GM12878 (cell line): ENCODE measurements around the gene PPP1R2. TPM values are rescaled to one million over a fixed set of nuclear protein-coding genes. Genes with fewer than 3 reads are reported as not detected.

Experiments used
- ATAC-seq: fragments of 200-7000 bp; cut with Tn5 transposase; 3 replicates; pipeline ENCODE4 v1.9.1; 2020; ENCODE audit warnings: mild to moderate bottlenecking, moderate library complexity
- BruUV-seq: library from RNA; stranded (reverse); fragments of 400-500 nt; replicated peaks from 2 replicates; lab custom pipeline; 2021; lab: Mats Ljungman, UMichigan
- CTCF ChIA-PET: fragments of 300-600 bp; sonication (Branson Sonifier 250); formaldehyde crosslinking; extraction: SDS; loops from one replicate; lab custom pipeline; 2021; ENCODE audit warnings: inconsistent platforms; lab: Yijun Ruan, JAX
- POLR2A ChIA-PET: fragments of 350-600 bp; formaldehyde crosslinking; extraction: SDS; loops from one replicate; lab custom pipeline; 2021; ENCODE audit warnings: inconsistent platforms; lab: Charles Lee
- RAD21 ChIA-PET: fragments of 300-600 bp; sonication (Branson Sonifier 250); formaldehyde crosslinking; loops from one replicate; lab custom pipeline; 2023; ENCODE audit warnings: antibody characterized with exemption; ENCODE audit not compliant: unreplicated experiment; lab: Charles Lee
- SMC1A ChIA-PET: fragments of 300-600 bp; sonication (Branson Sonifier 250); formaldehyde crosslinking; loops from one replicate; lab custom pipeline; 2023; ENCODE audit not compliant: unreplicated experiment, uncharacterized antibody; lab: Charles Lee
- DNase-seq: peaks from one replicate; pipeline ENCODE4 v3.0.0-alpha.2; 2011; ENCODE audit warnings: low read depth, low spot score
- FAIRE-seq: peaks from 3 replicates; lab custom pipeline; 2011; peaks lifted over from hg19 to GRCh38; lab: Jason Lieb, UNC
- H2AFZ ChIP-seq: 2 replicates; pipeline ENCODE4 v1.6.0; 2011; ENCODE audit warnings: low read depth, low read length, control low read depth; ENCODE audit not compliant: control insufficient read depth
- H3K27ac ChIP-seq: 2 replicates; pipeline ENCODE4 v1.5.1; 2011; ENCODE audit warnings: control low read depth; ENCODE audit not compliant: control insufficient read depth, insufficient read depth
- H3K27me3 ChIP-seq, 2 experiments: replicated peaks in 1 of 2; 2 replicates each; pipeline versions ENCODE4 v1.6.0 to v1.6.1; 2011; ENCODE audit warnings: low read length in 1 of 2; ENCODE audit not compliant: control insufficient read depth in 2 of 2, insufficient read depth in 2 of 2
- H3K36me3 ChIP-seq, 2 experiments: 2 replicates each; pipeline ENCODE4 v1.5.1; 2011; ENCODE audit warnings: low read length in 1 of 2; ENCODE audit not compliant: control insufficient read depth in 2 of 2, insufficient read depth in 2 of 2
- H3K4me1 ChIP-seq: 2 replicates; pipeline ENCODE4 v1.6.1; 2011; ENCODE audit warnings: mild to moderate bottlenecking, low read length, moderate library complexity, mixed read lengths; ENCODE audit not compliant: control insufficient read depth, insufficient read depth
- H3K4me2 ChIP-seq: 2 replicates; pipeline ENCODE4 v1.6.0; 2011; ENCODE audit warnings: control low read depth; ENCODE audit not compliant: control insufficient read depth, insufficient read depth
- H3K4me3 ChIP-seq: fragments of 200-600 bp; sonication (generic); 2 replicates; pipeline ENCODE4 v1.5.1; 2016
- H3K79me2 ChIP-seq: 2 replicates; pipeline ENCODE4 v1.6.0; 2011; ENCODE audit warnings: low read length; ENCODE audit not compliant: control insufficient read depth, insufficient read depth
- H3K9ac ChIP-seq: 2 replicates; pipeline ENCODE4 v1.8.0; 2011; ENCODE audit warnings: low read length, control low read depth, mixed read lengths; ENCODE audit not compliant: control insufficient read depth, insufficient read depth
- H3K9me3 ChIP-seq: replicated peaks from 3 replicates; pipeline ENCODE4 v1.5.1; 2011; ENCODE audit warnings: mild to moderate bottlenecking, low read length; ENCODE audit not compliant: control insufficient read depth, insufficient read depth
- H4K20me1 ChIP-seq: 2 replicates; pipeline ENCODE4 v1.6.0; 2011; ENCODE audit not compliant: control insufficient read depth, insufficient read depth
- ATF2 ChIP-seq: IDR thresholded peaks from 2 replicates; pipeline ENCODE4 v1.6.1; 2012; ENCODE audit warnings: low read length, inconsistent platforms
- BMI1 ChIP-seq: fragments of 450-650 bp; IDR thresholded peaks from 2 replicates; pipeline ENCODE4 v1.6.1; 2016; ENCODE audit warnings: mild to moderate bottlenecking, moderate library complexity, borderline replicate concordance
- E2F8 ChIP-seq: fragments of 450-650 bp; IDR thresholded peaks from 2 replicates; pipeline ENCODE4 v1.6.1; 2018; ENCODE audit warnings: mild to moderate bottlenecking, low read depth, moderate library complexity; ENCODE audit not compliant: partially characterized antibody
- ETV6 ChIP-seq, 2 experiments: fragments of 450-650 bp in 1 of 2; IDR thresholded peaks in 1 of 2; conservative IDR thresholded peaks in 1 of 2; 2 replicates each; pipeline ENCODE4 v1.6.1; 2014; ENCODE audit warnings: antibody characterized with exemption in 1 of 2, borderline replicate concordance in 1 of 2, low read depth in 1 of 2, mild to moderate bottlenecking in 1 of 2, moderate library complexity in 1 of 2
- KAT2A ChIP-seq: conservative IDR thresholded peaks from 2 replicates; pipeline ENCODE4 v1.6.1; 2011; ENCODE audit warnings: low read depth, low read length; ENCODE audit not compliant: control insufficient read depth
- MTA2 ChIP-seq: fragments of 450-650 bp; IDR thresholded peaks from 2 replicates; pipeline ENCODE4 v1.6.1; 2016; ENCODE audit warnings: low read depth, mild to moderate bottlenecking, moderate library complexity
- MYC ChIP-seq: IDR thresholded peaks from 2 replicates; pipeline ENCODE4 v1.6.1; 2011; ENCODE audit warnings: mild to moderate bottlenecking, low read length, moderate library complexity, inconsistent platforms; ENCODE audit not compliant: insufficient read depth, insufficient replicate concordance, insufficient read length, severe bottlenecking
- PML ChIP-seq: IDR thresholded peaks from 2 replicates; pipeline ENCODE4 v1.6.1; 2012; ENCODE audit warnings: low read length, inconsistent platforms
- POLR2AphosphoS5 ChIP-seq: IDR thresholded peaks from 2 replicates; pipeline ENCODE4 v1.6.1; 2011; ENCODE audit warnings: mild to moderate bottlenecking, low read length, inconsistent platforms
- RAD51 ChIP-seq: fragments of 450-650 bp; IDR thresholded peaks from 2 replicates; pipeline ENCODE4 v1.6.1; 2016; ENCODE audit warnings: moderate library complexity, mild to moderate bottlenecking, inconsistent platforms
- SIN3A ChIP-seq: IDR thresholded peaks from 2 replicates; pipeline ENCODE4 v1.6.1; 2012; ENCODE audit warnings: low read depth, low read length, improper control_type of control experiment
- SMARCA5 ChIP-seq: fragments of 450-650 bp; IDR thresholded peaks from 2 replicates; pipeline ENCODE4 v1.6.1; 2017; ENCODE audit warnings: mild to moderate bottlenecking
- SRF ChIP-seq, 2 experiments: IDR thresholded peaks; 2 replicates each; pipeline ENCODE4 v1.6.1; 2011; ENCODE audit warnings: low read depth in 2 of 2, low read length in 2 of 2, mild to moderate bottlenecking in 1 of 2, moderate library complexity in 1 of 2
- TCF12 ChIP-seq: IDR thresholded peaks from 2 replicates; pipeline ENCODE4 v1.6.1; 2011; ENCODE audit warnings: low read depth, mild to moderate bottlenecking, low read length
- WRNIP1 ChIP-seq: IDR thresholded peaks from 2 replicates; pipeline ENCODE4 v1.6.1; 2011; ENCODE audit warnings: low read depth, low read length, improper control_type of control experiment, borderline replicate concordance
- ZNF207 ChIP-seq: fragments of 450-650 bp; IDR thresholded peaks from 2 replicates; pipeline ENCODE4 v1.6.1; 2014; ENCODE audit warnings: antibody characterized with exemption, mild to moderate bottlenecking, borderline replicate concordance
- ZNF622 ChIP-seq: fragments of 450-650 bp; IDR thresholded peaks from 2 replicates; pipeline ENCODE4 v1.6.1; 2017; ENCODE audit warnings: mild to moderate bottlenecking, inconsistent platforms
- ZSCAN29 ChIP-seq: fragments of 450-650 bp; IDR thresholded peaks from 2 replicates; pipeline ENCODE4 v1.6.1; 2017; ENCODE audit warnings: mild to moderate bottlenecking, moderate library complexity
- WGBS: methylation state at CpG from one replicate; pipeline ENCODE4 v1.1.6; 2016; ENCODE audit warnings: low lambda C conversion rate; ENCODE audit not compliant: insufficient replicate concordance, insufficient coverage; ENCODE audit errors: missing lambda C conversion rate; 5-methylcytosine and 5-hydroxymethylcytosine counted together
- in situ Hi-C: fragments of 300-500 bp; cut with MboI; formaldehyde crosslinking; loops from 9 replicates; pipeline ENCODE4 v1.14.3; 2018; ENCODE audit warnings: mixed read lengths
- intact Hi-C: fragments of 100-400 bp; cut with micrococcal nuclease; formaldehyde crosslinking; loops from one replicate; pipeline ENCODE4 v1.14.2; 2022; ENCODE audit not compliant: unreplicated experiment
- polyA plus RNA-seq, 11 experiments: library from polyadenylated mRNA; depleted of rRNA in 4 of 11; unstranded in 6 of 11; stranded (reverse) in 5 of 11; fragments of >200 nt; fragmentation: Nextera tagmentation in 4 of 11; fragmentation: Illumina TruSeq in 1 of 11; extraction: Ambion mirVana in 4 of 11; extraction: Trizol in 1 of 11; gene quantifications; 1 replicate in 1 of 11; 2 replicates in 10 of 11; pipeline versions ENCODE4 v1.2.1 to v1.2.3, GENCODE V29; 2011 to 2016; ENCODE audit warnings: inconsistent platforms in 2 of 11, missing spikeins in 2 of 11, low read depth in 1 of 11
- total RNA-seq, 4 experiments: library from RNA; depleted of rRNA in 3 of 4; stranded (reverse); fragments of >200 nt in 3 of 4; fragmentation: Illumina TruSeq in 1 of 4; extraction: Trizol in 1 of 4; gene quantifications; 2 replicates each; pipeline versions ENCODE4 v1.2.1 to v1.2.3, GENCODE V29; 2013 to 2021

The PPP1R2 gene
- total and polyA plus RNA-seq, 10 of the 15 experiments (the other 5 are each of a cell fraction or from before 2014, with no cell fraction given) = 10.5 to 116 (median 46.9) TPM

GRCh38 chr3:195508185-195508584 is 34.9 kb downstream of the PPP1R2 start (continued):
- TF ChIP-seq MYC (no peak), ZNF207 (no peak), ZSCAN29 (no peak), WRNIP1 (no peak)

GRCh38 chr3:195475614-195476013 is 67.5 kb downstream of the PPP1R2 start:
- ChIA-PET CTCF (no interaction called here), RAD21 (no interaction called here), POLR2A (no interaction called here), SMC1A (no interaction called here)
- H3K79me2 ChIP-seq = no peaks in the 10 kb centered on the region
- no peaks in the 10 kb centered on the region for H3K36me3 ChIP-seq
- in situ Hi-C loops = no loop called here
- no peak overlapping the region for H3K9ac ChIP-seq
- H3K4me1 ChIP-seq = no peaks in the 10 kb centered on the region
- TF ChIP-seq E2F8 (no peak), SIN3A (no peak), BMI1 (no peak), ATF2 (no peak), PML (no peak), RAD51 (no peak), SRF (IDR thresholded peaks at IDR 0.05; ENCODE audit: low read depth in 2 of 2, low read length in 2 of 2) (no peak), POLR2AphosphoS5 (no peak), KAT2A (no peak), TCF12 (no peak), ETV6 (conservative IDR thresholded peaks at IDR 0.05 in 1 of 2, IDR thresholded peaks at IDR 0.05 in 1 of 2; ENCODE audit: borderline replicate concordance in 1 of 2, low read depth in 1 of 2) (no peak), SMARCA5 (no peak), MTA2 (no peak), ZNF622 (no peak)
- 64% methylated on average over 3 of the region's 3 CpGs for WGBS
- intact Hi-C loops = no loop called here
- no peaks in the 10 kb centered on the region; a peak in 1 of 4 replicates for H3K27me3 ChIP-seq
- H4K20me1 ChIP-seq = no peaks in the 10 kb centered on the region
- H3K4me3 ChIP-seq = no peak overlapping the region
- no peak for DNase-seq
- no TSS peak for BruUV-seq
- no peak for ATAC-seq
- no peak overlapping the region for H3K4me2 ChIP-seq
- no peak for FAIRE-seq
- H2AFZ ChIP-seq = no peak overlapping the region
- no peak overlapping the region for H3K27ac ChIP-seq
- no peaks in the 10 kb centered on the region for H3K9me3 ChIP-seq
